ENCODE data around the gene FOXN3.

FOXN3 gene

DNA sequence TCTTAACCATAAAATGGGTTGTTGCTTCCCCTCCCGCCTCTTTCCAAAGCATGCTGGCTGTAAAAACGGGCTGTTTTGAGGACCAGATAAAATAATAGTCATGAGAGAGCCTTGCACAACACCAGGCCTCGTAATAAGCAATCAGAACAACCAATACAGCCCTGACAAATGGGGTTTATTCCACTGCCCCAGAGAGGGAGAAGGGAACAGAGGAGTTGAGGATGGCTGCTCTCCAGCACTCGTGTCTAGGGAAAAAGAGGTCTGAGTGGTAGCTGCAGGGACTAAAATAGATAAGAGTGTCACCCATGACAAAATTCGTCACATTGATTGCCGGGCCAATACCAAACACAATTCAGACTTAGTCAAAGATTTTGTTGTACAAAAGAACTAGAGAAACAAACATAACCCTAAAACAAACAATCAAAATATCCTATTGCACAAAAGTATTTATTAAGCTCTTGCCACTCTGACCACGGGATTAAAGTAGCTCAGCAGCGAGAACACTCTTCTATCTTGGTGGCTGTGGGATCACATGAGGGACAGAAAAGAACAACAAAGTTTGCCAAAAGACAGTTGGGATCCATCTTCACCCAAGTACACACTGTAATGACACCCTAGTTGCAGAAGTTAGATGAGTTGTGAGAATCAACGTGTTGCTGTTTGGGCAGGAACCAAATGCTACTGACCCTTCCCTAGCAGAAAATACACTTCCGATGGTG lies 188.0 kb downstream of the FOXN3 start:
- ChIA-PET POLR2A (ENCODE audit: low non-redundant PET) (no interaction called here), CTCF (no interaction called here)
- no peak for TF ChIP-seq CTCF (conservative IDR thresholded peaks at IDR 0.05; ENCODE audit: low read depth)
- no peak for DNase-seq (ENCODE audit: low spot score)
- no peak overlapping the region for H3K27ac ChIP-seq

GRCh38 chr14:89227496-89227836 lies 189.6 kb downstream of the FOXN3 start:
- H3K27ac ChIP-seq = no peak overlapping the region
- no peak for DNase-seq (ENCODE audit: low spot score)
- ChIA-PET POLR2A (ENCODE audit: low non-redundant PET) (no interaction called here), CTCF (no interaction called here)
- no peak for TF ChIP-seq CTCF (conservative IDR thresholded peaks at IDR 0.05; ENCODE audit: low read depth)

- no peak for DNase-seq (ENCODE audit: low spot score)
- no peak overlapping the region for H3K27ac ChIP-seq
- POLR2A ChIA-PET (ENCODE audit: low non-redundant PET) = no interaction called here
- CTCF ChIA-PET = no interaction called here
- TF ChIP-seq CTCF (conservative IDR thresholded peaks at IDR 0.05; ENCODE audit: low read depth) = no peak
These were observed 190.1 kb downstream of the FOXN3 start for GRCh38 chr14:89226801-89227495.

GRCh38 chr14:89225607-89226006 lies 191.4 kb downstream of the FOXN3 start:
- no peak overlapping the region for H3K27ac ChIP-seq
- POLR2A ChIA-PET (ENCODE audit: low non-redundant PET) = no interaction called here
- TF ChIP-seq CTCF (conservative IDR thresholded peaks at IDR 0.05; ENCODE audit: low read depth) = no peak
- CTCF ChIA-PET = interaction anchor here (1.0 kb wide), 1 partner anchor 13 kb away, joined by 3 read pairs; no protein-coding TSS in a partner anchor
- no peak for DNase-seq (ENCODE audit: low spot score)

DNA sequence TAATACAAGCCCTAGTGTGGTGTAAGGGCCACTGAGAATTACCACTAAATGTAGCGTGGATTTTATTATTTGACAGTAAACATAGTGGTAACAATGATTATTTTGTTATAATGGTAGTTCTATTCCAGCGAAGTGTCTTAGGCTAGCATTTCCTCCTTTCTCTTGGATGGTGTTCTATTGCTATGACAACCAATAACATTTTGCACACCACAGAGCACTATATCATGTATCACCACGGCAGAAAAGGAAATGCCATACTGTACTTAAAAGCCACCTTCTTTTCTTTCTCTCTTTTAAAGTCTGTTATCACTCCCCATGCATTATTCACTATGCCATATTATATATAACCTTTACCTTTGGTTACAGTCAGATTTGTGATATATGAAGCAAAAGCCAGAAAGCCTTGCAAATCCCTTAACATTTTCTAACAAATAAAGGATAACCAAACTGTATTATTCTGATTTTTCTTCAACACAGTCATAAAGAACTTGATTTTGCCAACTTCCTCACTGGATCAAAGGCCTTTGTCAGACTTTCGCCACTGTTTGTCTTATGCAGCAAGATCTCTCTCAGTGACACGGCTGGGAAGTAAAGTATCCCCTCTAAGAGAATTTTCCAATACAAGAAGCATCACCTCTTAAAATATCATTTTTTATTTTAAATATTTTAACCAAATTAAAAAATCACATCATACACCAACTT lies 195.8 kb downstream of the FOXN3 start:
- TF ChIP-seq CTCF (conservative IDR thresholded peaks at IDR 0.05; ENCODE audit: low read depth) = no peak
- ChIA-PET POLR2A (ENCODE audit: low non-redundant PET) (no interaction called here), CTCF (no interaction called here)
- no peak overlapping the region for H3K27ac ChIP-seq
- DNase-seq (ENCODE audit: low spot score) = peak; percentile 14

DNA sequence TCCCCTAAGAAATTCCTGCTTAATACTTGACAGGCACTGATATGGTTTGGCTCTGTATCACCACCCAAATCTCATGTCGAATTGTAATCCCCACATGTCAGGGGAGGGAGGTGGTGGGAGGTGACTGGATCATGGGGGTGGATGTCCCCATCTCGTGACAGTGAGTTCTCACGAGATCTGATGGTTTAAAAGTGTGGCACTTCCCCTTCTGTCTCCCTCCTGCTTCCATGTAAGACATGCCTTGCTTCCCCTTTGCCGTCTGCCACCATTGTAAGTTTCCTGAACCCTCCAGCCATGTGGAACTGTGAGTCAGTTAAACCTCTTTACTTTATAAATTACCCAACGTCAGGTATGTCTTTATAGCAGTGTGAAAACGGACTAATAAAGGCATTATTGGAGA lies 198.0 kb downstream of the FOXN3 start:
- no peak for TF ChIP-seq CTCF (conservative IDR thresholded peaks at IDR 0.05; ENCODE audit: low read depth)
- DNase-seq (ENCODE audit: low spot score) = no peak
- CTCF ChIA-PET = interaction anchor here (0.7 kb wide), 1 partner anchor 327 kb away, joined by 3 read pairs; no protein-coding TSS in a partner anchor
- no peak overlapping the region for H3K27ac ChIP-seq
- POLR2A ChIA-PET (ENCODE audit: low non-redundant PET) = no interaction called here
